GM19238 (cell line): ENCODE results near the gene ARVCF.

ENCODE experiments used
- DNase-seq: peaks from one replicate; pipeline ENCODE4 v3.0.0; 2011; ENCODE audit warnings: low spot score; ENCODE audit not compliant: insufficient read length

ARVCF gene

DNA sequence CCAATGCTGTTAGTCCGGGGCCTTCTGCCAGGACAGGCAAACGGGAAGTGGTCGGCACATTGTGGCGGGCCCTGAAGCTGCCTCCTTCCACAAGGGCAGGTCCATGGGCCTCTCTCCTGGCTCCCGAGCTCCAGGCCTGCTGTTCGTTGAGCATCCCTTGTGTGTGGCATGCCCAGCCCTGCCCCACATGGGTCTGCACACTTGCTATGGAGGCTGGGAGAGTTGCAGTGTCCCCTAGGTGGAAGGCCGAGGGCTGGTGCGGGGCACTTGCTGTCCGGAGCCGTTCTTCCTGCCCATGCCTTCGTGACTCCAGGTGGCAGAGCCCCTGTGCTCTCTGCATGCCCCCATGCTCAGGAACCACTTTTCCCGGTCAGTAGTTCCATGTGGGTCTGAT lies 37.4 kb upstream of the ARVCF start:
- DNase-seq, result no peak

DNA sequence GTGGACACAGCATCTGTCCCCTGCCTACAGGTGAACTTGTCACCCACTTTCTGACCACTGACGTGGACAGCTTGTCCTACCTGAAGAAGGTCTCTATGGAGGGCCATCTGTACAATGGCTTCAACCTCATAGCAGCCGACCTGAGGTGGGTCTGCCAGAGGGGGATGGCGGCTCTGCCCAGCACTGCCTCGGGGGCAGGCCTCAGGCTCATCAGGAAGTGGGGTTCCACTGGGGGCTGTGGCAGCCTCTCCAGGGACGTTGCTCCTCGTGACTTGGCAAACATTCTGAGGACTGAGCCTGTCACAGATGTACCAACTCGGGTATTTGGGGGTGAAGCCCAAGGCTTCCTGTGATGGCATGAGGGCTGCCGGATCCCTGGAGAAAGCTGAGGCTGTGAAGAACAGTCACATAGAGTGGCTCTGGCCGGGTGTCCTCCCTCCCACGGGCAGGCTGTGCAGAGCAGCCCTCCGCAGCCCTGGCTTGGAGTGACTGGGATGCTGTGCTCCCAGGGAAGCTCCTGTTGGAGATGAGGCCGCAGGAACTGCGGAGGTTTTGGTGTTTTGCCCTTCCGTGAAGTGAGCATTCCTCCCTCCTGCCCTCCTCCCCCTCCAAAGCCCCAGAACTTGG lies 36.9 kb upstream of the ARVCF start:
- no peak for DNase-seq

DNA sequence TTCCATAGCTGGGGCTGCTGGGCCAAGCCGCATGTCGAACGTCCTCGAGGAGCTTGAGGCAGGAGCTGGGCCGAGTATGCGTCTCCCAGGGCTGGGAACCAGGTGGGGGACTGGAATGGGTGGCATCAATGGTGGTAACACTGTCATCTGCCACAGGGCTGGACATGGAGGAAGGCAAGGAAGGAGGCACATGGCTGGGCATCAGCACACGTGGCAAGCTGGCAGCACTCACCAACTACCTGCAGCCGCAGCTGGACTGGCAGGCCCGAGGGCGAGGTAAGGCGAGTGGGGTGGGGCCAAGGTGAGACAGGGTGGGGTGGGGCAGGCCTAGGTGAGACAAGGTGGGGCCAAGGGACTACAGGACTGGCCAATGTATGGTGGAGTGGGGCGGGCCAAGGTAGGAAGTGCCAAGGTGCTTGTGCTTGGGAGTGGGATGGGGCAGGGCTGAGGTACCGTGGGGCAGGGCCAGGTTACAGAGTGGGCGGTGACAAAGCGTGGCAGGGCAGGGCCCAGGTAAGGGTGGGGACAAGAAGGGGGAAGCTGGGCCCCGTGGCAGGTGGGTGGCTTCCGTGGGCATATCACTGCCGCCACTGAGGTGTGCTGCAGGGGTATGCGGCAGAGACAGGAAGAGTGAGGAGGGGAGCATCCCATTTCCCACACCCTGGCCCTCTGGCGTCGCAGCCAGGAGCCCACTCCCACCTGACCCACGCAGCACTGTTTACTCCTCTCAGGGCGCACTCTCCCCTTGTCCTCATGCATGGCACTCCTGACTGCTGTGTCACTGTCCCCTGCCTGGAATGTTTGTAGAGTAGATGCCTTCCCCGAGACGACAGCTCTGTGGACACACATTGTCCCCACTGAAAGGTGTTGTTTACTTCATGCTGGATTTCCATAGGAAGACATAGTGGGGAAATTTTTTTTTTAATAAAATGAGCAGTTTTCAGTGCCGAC lies 36.0 kb upstream of the ARVCF start:
- no peak for DNase-seq

DNA sequence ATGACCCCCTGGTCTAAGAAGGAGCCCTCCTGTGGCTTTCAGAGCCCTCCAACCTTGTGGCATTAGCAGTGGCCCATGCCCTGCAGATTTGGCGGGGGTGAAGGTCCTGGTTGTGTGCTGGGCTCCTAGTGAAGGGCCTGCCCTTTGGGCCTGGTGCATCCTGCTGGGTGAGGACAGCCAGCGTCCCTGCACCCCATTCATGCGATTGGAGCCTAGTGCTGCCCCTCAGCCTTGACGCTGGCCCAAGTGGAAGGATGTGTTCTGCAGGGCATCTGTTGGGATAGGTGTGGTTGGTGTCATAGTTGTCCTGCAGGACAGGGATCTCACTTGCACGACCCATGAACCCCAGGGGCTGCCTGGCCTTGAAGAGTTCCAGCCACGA lies 35.3 kb upstream of the ARVCF start:
- DNase-seq, result no peak

DNA sequence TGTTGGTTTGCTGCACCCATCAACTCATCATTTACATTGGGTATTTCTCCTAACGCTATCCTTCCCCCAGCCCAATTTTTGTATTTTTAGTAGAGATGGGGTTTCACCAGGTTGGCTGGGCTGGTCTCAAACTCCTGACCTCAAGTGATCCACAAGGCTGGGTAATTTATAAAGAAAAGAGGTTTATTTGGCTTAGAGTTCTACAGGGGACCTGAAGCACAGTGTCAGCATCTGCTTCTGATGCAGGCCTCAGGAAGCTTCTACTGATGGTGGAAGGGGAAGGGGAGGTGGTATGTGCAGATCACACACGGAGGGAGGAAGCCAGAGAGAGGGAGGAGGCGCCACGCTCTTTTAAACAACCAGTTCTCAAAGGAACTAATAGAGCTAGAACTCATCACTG lies 30.1 kb upstream of the ARVCF start:
- no peak for DNase-seq

DNA sequence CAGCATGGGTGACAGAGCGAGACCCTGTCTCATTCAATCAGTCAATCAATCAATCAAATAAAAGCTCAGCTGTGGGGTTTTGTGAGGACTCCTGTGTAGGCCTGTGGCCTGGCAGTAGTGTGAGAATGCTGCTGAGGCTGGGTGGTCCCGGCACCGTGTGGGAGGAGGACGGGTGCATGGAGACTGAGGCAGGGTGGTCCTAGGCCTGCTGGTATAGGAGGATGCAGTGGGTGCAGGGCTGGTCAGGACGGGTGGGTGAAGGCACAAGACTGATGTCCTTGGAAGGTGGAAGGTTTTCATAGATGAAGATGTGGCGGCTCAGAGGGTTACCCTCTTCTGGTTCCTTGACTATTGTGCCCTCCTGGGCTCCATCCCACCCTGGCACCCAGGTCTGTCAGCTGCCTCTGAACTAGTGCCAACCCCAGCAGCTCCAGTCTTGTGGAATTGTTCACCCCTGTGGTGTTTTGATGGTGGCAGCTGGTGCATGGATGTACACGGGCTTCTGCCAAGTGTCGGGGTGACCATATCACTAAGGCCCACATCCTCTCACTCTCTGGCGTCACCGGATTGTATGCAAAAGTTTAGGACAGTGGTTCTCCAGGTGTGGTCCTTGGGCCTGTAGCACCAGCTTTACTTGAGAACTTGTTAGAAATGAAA lies 28.0 kb upstream of the ARVCF start:
- DNase-seq, result no peak

DNA sequence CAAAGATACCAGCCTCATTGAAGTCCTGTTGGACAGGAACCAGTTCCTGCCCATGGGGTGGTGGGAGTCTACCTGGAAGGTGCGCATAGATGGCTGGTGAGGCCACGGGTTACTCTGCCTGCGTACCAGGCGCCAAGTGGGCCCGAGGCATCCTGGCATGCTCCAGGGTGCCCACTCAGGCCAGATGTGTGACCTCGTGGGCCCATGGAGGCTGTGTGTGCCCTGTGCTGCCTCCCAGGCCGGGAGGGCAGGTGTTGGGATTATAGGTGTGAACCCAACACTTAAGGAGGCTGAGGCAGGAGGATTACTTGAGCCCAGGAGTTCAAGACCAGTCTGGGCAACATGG lies 27.3 kb upstream of the ARVCF start:
- no peak for DNase-seq

DNA sequence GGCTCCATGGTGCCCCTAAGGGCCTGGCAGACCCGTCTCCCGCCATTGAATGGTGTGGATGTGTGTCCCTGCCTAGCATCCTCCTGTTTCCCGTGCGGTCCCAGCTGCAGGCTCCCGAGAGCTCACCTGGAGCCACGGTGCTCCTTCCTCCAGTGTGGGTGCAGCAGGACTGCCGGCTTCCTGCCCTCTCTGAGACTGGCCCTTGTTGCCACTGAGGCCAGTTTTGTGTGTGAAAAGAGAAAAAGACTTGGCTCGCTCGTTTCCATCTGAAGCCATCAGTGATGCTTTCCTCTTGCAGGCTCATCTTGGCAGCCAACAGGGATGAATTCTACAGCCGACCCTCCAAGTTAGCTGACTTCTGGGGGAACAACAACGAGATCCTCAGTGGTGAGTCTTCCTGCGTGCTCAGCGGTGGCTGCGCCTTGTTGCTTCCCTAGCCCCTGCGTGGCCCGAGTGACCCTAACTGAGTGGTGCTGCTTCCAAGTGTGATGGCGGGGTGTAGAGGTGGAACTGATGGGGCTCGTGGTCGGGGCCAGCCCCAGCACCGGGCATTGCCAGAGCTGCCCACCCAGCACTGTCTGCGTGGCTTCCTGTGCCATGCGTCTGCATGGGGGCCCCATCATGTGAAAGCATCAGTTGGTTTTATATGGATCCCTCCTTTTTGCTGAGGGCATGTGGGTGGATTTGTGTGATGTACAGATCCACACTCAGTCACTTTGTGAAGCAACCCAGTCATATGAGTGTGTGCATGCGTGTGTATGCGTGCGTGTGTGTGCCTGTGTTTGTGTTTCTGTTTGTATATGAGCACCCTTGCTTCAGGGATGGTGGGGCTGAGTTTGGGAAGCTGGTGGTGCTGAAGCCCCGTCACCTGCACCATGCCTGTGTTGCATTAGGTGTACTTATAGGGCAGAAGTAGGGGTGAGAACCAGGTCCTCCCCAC lies 26.7 kb upstream of the ARVCF start:
- DNase-seq, result no peak

DNA sequence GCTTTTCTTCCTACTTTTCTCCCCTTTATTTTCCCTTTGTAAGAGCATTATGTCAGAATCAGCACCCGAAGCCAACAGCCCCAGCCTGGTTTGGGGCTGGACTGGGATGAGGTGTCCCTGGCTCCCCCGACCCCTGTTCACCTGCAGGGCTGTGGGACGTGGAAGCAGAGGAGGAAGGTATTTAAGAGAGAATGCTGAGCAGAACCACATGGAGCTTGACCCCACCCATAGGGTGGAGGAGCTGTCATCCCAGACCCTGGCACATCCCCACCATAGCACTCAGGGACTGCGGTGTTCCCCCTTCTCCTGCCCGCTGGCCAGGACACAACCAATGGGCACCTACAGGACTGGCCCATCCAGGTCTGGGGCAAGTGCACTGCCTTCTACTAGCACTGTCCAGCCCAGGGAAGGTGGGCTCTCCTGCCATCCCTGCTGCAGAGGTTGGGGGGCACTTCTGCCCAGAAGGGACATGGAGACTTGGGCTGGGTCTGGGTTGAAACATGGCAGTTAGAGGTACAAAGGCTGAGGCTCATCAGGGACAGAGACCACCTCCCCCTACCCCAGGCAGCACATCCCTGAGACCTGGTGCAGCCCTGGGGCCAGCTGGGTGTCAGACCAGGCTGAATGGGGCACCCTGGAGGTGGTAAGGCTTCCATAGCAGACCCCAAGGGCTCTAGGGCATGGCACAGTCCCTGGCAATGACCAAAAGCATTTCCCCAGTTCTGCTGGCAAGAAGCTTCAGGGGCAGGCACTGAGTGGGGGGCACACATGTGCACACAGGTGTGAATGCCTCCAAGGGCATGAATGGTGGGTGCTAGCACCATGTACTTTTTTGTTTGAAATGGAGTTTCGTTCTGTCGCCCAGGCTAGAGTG lies 23.9 kb upstream of the ARVCF start:
- no peak for DNase-seq

DNA sequence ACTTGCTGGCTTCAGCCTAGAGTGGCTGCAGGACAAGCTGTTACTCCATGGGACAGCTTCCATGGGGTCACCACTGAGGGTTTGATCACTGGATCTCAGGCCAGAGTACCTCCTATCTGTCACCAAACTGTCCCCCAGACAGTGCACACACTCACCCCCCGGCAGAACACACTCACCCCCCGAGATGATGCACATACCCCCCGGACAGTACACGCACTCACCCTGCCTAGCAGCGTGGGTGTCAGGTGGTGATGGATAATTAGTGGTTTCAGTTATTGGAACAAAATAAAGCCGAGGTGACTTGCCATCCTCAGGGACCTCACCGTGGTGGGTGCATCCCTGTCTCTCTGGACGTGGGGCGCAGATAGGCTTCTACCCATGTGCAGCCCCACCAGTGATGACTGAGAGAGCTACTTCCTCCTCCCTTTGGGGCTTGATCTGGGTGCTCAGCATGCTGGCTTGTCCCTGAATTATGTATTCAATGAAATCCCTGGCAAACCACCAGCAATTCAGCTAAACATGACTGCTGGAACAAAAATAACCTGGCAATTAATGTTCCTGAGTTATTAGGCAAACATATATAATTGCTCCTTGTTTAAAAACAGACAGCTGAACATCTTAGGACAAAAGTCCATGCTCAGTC lies 23.2 kb upstream of the ARVCF start:
- DNase-seq, result no peak

DNA sequence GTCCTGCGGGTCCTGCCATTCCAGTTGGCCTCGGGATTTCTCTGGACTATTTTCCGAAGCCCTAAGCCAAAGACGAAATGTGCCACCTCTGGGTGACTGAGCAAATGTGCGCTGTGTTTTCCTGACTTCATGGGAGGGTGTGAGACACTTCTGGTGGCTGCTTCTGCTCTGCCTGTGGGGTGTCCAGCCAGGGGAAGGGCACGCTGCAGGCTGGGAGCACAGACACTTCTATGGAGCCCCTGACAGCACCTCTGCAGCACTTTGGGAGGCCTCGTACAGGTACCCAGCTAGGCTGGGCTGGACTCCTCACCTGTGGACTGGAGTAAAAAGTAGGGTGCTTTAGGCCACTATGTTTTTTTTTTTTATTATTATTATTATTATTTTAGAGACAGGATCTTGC lies 22.0 kb upstream of the ARVCF start:
- no peak for DNase-seq

DNA sequence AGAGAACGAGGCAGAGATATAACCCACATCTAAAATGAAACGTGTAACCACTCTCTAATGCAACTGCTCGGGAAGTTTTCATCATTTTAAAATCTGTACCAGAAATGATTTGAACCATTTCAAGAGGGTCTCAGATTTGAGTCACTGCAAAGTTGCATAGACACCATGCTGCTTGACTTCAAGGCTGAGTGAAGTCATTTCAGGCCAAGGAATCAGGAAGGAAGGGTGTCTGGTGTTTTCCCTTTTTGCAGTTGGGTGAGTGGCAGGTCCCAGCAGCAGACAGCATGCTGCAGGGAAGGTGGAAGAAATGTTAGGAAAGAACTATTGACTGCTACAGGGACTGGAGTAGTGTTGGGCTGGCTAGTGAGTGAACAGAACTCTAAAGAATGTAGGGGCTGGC lies 20.8 kb upstream of the ARVCF start:
- DNase-seq, result no peak

DNA sequence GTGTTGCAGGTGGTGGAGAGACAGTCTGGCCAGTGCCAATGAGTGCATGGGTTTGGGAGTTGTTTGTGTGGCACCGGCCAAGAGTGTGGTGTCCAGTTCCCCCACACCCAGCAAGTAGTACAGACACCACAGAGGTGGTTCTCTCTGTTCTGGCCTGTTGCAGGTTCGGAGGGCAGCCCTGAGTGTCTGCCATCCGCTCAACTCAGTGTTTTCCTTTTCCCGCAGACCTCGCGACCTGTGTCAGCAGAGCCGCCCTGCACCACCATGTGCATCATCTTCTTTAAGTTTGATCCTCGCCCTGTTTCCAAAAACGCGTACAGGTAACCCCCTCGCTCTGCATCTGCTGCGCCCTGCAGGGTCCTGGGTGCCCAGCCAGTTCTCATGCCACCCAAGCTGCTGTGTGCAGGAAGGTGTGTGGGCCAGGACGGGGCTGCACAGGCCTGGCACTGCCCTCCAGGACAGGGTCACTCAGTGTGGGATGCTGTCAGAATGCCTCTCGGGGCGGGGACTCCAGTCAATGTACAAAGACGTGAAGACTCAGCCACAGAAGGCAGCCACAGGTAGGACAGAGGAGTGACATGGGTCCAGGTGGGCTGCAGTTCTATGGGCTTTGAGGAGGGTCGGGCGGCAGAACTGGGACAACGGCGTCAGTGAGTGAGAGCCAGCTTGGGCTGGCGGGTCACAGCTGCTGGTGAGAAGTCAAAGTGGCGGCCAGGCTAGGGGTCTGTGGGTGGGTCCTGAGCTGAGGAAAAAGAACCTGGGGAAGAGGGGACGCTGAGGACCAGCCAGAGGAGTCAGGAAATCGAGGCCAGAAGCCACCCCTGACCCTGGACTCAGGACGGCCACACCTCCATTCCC lies 20.1 kb upstream of the ARVCF start:
- no peak for DNase-seq

DNA sequence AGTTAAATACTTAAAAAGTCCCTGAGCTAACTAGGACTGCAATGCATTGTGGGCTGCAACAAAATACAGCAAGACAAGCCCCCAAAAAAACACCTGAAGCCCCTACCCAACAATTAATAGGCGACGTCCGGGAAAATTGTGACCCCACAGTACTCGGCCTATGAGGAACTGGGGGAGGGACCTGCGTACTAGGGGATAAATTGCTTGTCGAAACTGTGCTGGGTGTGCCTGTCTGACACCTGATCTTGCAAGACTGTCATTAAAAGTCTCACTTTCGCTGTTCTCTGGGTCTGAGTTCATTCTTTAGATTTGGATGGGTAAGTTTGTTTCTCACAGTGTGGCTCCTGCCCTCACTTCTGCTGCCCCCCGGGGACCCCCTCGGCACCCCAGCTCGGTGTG lies 19.5 kb upstream of the ARVCF start:
- DNase-seq, result no peak

DNA sequence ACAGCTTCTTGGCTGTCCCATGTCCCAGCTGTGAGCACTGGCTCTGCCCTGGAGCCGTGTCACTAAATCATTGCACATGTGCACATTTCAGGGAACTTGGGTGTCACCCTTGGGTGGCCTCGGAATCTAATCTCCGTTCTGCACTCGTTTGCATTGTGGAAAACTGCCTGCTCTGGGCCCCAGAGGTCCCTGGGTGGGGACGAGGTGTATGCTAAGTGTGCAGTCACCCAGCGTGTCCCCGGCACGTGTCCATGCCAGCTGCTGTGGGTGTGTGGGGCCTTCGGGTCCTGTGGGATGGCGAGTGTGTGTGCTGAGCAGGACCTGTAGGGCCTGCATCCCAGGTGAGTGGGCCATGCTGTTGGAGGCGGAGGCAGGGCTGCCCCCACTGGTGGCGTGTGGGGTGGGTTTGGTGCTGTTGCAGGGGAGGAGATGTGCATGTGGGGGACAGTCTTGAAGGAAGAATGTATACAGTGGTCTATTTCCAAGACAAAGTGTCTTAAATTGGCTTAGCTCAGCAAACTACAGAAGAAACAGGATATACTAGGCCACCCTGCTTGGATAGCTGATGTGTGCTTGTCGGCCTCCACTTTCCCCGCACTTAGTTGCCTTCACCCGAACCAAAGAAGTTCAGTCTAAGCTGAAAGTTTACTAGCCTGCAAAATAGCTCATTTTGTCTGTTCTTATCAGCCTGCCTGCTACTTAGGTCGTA lies 18.9 kb upstream of the ARVCF start:
- DNase-seq, result no peak

DNA sequence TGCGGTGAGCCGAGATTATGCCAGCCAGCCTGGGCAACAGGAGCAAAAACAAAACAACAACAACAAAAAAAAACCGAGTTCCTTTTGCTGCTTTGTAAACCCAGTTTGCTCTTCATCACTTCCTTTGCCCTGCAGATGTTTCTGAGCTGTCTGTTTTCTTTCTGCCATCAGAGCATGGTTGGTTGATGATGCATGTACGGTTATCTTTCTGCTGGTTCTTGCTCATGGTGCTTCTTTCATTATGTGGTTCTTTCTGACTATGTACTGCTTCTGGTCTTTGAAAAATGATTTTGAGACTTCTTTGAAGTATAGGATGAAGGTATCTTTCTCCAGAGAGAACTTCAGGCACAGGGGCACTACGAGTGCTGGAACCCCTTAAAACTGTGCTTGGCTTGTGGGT lies 17.5 kb upstream of the ARVCF start:
- no peak for DNase-seq

DNA sequence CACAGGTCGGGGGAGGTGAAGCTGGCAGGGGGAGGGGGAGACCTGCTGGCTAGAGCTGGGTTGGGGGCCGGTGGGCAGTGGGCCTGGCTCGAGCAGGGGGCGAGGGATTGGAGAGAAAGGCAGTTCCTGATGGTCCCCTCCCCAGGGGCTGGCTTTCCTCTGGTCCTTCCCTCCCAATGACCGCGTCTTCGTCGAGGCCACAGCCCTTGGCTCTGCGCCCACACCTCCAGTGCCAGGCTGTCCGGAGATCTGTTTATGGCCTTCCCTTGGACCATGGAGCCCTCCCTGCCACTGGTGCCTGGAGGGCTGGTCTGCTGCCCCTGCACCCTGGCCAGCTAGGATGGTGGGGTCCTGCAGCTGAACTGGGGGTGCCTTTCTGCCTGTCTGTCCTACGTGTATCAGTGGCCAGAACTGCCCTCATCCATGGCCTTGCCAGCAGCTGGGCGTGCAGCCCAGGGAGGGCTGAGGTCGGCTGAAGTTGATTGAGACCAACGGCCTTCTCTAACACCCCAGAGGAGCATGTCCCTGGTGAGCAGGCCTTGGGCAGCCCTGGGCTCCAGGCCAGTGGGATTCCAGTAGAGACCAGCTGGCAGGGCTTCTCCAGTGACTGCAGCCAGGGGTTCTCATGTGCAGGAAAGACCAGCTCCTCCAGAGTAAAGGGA lies 16.6 kb upstream of the ARVCF start:
- DNase-seq, result no peak

DNA sequence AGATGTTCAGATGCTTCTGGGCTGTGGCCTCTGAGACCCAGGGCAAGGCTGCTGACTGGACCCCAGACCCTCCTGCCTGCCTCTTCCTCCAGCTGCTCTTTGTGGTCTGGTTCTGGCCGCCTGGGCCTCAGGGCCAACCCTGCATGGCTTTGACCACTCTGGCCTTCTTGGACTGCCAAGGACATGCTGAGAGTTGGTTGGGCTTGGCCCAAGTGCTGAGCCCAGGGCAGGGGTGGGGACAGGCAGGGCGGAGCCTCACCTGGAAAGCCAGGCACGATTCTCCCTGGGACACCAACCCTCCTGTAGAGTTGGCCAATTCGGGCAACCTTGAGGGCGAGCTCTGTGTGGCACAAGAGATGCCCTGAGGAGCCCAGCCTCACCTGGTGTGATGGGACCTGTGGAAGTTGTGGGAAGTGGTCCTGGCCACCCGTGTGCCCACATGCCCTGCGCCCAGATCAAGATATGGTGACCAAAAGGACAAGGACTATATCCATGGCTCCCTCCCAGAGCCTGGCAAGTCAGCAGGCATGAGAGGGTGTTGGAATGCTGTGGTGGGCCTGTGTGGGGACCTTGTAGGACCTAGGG lies 15.9 kb upstream of the ARVCF start:
- DNase-seq, result no peak
